ENCODE data around the gene SOWAHB. TPM values are rescaled to one million over a fixed set of nuclear protein-coding genes. Genes with fewer than 3 reads are reported as not detected.

SOWAHB gene
- polyA plus RNA-seq, 1 donor from 2014 or later, result not detected

DNA sequence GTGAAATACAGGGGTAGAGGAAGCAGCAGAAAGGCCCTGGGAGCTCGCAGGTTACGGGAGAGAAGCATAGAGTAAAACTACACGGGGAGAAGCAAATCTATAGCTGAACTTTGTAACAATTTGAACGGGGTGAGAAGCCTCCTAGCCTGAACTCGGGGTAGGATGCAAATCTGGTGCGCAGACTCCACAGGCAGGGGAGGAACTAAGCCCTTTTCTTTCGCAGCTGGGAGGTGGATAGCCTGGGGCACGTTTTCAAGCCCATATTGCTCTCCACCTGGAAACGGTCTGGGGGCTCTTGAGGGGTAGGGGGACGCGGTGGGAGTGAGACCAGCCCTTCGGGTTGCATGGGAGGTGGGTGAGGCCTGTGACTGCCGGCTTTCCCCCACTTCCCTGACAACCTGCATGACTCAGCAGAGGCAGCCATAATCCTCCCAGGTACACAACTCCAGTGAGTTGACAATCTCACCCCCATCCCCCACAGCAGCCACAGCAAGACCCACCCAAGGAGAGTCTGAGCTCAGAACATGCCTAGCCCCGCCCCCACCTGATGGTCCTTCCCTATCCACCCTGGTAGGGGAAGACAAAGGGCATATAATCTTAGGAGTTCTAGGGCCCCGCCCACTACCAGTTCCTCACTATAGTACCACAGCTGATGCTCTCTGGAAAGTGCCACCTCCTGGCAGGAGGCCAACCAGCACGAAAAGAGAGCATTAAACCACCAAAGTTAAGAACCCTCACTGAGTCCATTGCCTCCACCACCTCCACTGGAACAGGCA, 29.9 kb downstream of the SOWAHB start:
- Histone ChIP-seq H3K27me3 (ENCODE audit: insufficient read depth, low read depth, low read length) (no peaks in the 10 kb centered on the region), H3K4me2 (ENCODE audit: low read length) (no peak overlapping the region), H3K9ac (ENCODE audit: low read length) (no peak overlapping the region), H4K20me1 (ENCODE audit: insufficient read depth) (no peaks in the 10 kb centered on the region), H3K79me2 (replicated peaks; ENCODE audit: insufficient read depth, low read length) (no peaks in the 10 kb centered on the region), H3K4me3 (ENCODE audit: low read length) (no peak overlapping the region), H3K9me3 (ENCODE audit: low read length) (no peaks in the 10 kb centered on the region), H3K27ac (ENCODE audit: low read length) (no peak overlapping the region), H3K9me2 (ENCODE audit: insufficient read depth, low read length) (no peaks in the 10 kb centered on the region), H3K36me3 (ENCODE audit: insufficient read depth, low read length) (no peaks in the 10 kb centered on the region), H3F3A (ENCODE audit: insufficient read depth, low read length, poor library complexity, severe bottlenecking) (no peaks in the 10 kb centered on the region), H2AFZ (ENCODE audit: low read depth, low read length) (no peak overlapping the region)
- no peak for TF ChIP-seq MXI1 (conservative IDR thresholded peaks at IDR 0.05; ENCODE audit: poor library complexity, severe bottlenecking)
- TF ChIP-seq, protein P1, sequence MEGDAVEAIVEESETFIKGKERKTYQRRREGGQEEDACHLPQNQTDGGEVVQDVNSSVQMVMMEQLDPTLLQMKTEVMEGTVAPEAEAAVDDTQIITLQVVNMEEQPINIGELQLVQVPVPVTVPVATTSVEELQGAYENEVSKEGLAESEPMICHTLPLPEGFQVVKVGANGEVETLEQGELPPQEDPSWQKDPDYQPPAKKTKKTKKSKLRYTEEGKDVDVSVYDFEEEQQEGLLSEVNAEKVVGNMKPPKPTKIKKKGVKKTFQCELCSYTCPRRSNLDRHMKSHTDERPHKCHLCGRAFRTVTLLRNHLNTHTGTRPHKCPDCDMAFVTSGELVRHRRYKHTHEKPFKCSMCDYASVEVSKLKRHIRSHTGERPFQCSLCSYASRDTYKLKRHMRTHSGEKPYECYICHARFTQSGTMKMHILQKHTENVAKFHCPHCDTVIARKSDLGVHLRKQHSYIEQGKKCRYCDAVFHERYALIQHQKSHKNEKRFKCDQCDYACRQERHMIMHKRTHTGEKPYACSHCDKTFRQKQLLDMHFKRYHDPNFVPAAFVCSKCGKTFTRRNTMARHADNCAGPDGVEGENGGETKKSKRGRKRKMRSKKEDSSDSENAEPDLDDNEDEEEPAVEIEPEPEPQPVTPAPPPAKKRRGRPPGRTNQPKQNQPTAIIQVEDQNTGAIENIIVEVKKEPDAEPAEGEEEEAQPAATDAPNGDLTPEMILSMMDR (IDR thresholded peaks at IDR 0.05; ENCODE audit: poor library complexity, severe bottlenecking), result no peak
- TF ChIP-seq, protein P2, sequence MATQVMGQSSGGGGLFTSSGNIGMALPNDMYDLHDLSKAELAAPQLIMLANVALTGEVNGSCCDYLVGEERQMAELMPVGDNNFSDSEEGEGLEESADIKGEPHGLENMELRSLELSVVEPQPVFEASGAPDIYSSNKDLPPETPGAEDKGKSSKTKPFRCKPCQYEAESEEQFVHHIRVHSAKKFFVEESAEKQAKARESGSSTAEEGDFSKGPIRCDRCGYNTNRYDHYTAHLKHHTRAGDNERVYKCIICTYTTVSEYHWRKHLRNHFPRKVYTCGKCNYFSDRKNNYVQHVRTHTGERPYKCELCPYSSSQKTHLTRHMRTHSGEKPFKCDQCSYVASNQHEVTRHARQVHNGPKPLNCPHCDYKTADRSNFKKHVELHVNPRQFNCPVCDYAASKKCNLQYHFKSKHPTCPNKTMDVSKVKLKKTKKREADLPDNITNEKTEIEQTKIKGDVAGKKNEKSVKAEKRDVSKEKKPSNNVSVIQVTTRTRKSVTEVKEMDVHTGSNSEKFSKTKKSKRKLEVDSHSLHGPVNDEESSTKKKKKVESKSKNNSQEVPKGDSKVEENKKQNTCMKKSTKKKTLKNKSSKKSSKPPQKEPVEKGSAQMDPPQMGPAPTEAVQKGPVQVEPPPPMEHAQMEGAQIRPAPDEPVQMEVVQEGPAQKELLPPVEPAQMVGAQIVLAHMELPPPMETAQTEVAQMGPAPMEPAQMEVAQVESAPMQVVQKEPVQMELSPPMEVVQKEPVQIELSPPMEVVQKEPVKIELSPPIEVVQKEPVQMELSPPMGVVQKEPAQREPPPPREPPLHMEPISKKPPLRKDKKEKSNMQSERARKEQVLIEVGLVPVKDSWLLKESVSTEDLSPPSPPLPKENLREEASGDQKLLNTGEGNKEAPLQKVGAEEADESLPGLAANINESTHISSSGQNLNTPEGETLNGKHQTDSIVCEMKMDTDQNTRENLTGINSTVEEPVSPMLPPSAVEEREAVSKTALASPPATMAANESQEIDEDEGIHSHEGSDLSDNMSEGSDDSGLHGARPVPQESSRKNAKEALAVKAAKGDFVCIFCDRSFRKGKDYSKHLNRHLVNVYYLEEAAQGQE (IDR thresholded peaks at IDR 0.05; ENCODE audit: borderline replicate concordance), result no peak
- TF ChIP-seq SMC3 (conservative IDR thresholded peaks at IDR 0.05; ENCODE audit: poor library complexity), result no peak
- no peak for TF ChIP-seq RAD21 (conservative IDR thresholded peaks at IDR 0.05)
- no peak for TF ChIP-seq EP300 (conservative IDR thresholded peaks at IDR 0.05; ENCODE audit: poor library complexity, severe bottlenecking)
- TF ChIP-seq TAF1 (IDR thresholded peaks at IDR 0.05; ENCODE audit: low read depth), result no peak
- TF ChIP-seq EZH2 (IDR thresholded peaks at IDR 0.05; ENCODE audit: borderline replicate concordance, insufficient read depth, low read length, poor library complexity, severe bottlenecking), result no peak
- TF ChIP-seq POLR2AphosphoS5 (IDR thresholded peaks at IDR 0.05), result no peak

DNA sequence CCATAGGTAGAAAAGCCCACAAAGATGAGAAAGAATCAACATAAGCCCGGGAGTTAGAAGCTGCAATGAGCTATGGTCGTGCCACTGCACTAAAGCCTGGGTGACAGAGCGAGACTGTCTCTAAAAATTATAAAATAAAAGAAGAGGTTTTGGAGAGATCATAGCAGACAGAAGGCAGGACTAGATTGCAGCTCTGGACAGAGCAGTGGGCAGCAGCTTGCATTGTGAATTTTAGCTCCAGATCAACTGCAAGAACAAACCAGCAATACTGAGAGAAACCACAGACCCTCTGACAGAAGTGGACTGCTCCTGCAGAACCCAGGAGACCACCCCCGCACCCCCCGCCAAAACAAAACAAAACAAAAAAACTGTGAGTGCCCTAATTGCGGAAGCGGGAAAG, 30.6 kb downstream of the SOWAHB start:
- Histone ChIP-seq H3K27ac (ENCODE audit: low read length) (no peak overlapping the region), H3K9me3 (ENCODE audit: low read length) (no peaks in the 10 kb centered on the region), H3K36me3 (ENCODE audit: insufficient read depth, low read length) (no peaks in the 10 kb centered on the region), H3K9ac (ENCODE audit: low read length) (no peak overlapping the region), H3K4me2 (ENCODE audit: low read length) (no peak overlapping the region), H4K20me1 (ENCODE audit: insufficient read depth) (no peaks in the 10 kb centered on the region), H3K79me2 (replicated peaks; ENCODE audit: insufficient read depth, low read length) (no peaks in the 10 kb centered on the region), H2AFZ (ENCODE audit: low read depth, low read length) (no peak overlapping the region), H3K9me2 (ENCODE audit: insufficient read depth, low read length) (no peaks in the 10 kb centered on the region), H3K4me3 (ENCODE audit: low read length) (no peak overlapping the region), H3K27me3 (ENCODE audit: insufficient read depth, low read depth, low read length) (no peaks in the 10 kb centered on the region), H3F3A (ENCODE audit: insufficient read depth, low read length, poor library complexity, severe bottlenecking) (no peaks in the 10 kb centered on the region)
- TF ChIP-seq, protein P1 (IDR thresholded peaks at IDR 0.05; ENCODE audit: poor library complexity, severe bottlenecking), result no peak
- TF ChIP-seq EP300 (conservative IDR thresholded peaks at IDR 0.05; ENCODE audit: poor library complexity, severe bottlenecking), result no peak
- TF ChIP-seq POLR2AphosphoS5 (IDR thresholded peaks at IDR 0.05), result no peak
- TF ChIP-seq RAD21 (conservative IDR thresholded peaks at IDR 0.05), result no peak
- TF ChIP-seq TAF1 (IDR thresholded peaks at IDR 0.05; ENCODE audit: low read depth), result no peak
- TF ChIP-seq, protein P2 (IDR thresholded peaks at IDR 0.05; ENCODE audit: borderline replicate concordance), result no peak
- no peak for TF ChIP-seq EZH2 (IDR thresholded peaks at IDR 0.05; ENCODE audit: borderline replicate concordance, insufficient read depth, low read length, poor library complexity, severe bottlenecking)
- no peak for TF ChIP-seq MXI1 (conservative IDR thresholded peaks at IDR 0.05; ENCODE audit: poor library complexity, severe bottlenecking)
- no peak for TF ChIP-seq SMC3 (conservative IDR thresholded peaks at IDR 0.05; ENCODE audit: poor library complexity)
